GM13977 (cell line): Measurements from ENCODE around the gene FARS2.
"Not testable (repeated sequence)": the region's sequence is repeated elsewhere in the genome, so short reads cannot be mapped to it uniquely, and the experiment has no call there.

ENCODE experiments used
- DNase-seq: peaks from one replicate; pipeline ENCODE4 v3.0.0; 2012; ENCODE audit warnings: low spot score
- in situ Hi-C: fragments of 300-500 bp; cut with MboI; formaldehyde crosslinking; loops from one replicate; pipeline ENCODE4 v1.12.0; 2022; ENCODE audit warnings: low sequenced_read_pairs, low pct_unique_long_range_greater_than_20kb, mixed read lengths, inconsistent platforms; ENCODE audit not compliant: unreplicated experiment
- TF ChIP-seq, protein P1 (sequence below): IDR thresholded peaks from 2 replicates; pipeline ENCODE4 v1.5.1; 2012; ENCODE audit warnings: mild to moderate bottlenecking, control low read depth; ENCODE audit not compliant: insufficient read depth; ENCODE audit errors: extremely low read depth, missing control alignments

Gene FARS2

DNA sequence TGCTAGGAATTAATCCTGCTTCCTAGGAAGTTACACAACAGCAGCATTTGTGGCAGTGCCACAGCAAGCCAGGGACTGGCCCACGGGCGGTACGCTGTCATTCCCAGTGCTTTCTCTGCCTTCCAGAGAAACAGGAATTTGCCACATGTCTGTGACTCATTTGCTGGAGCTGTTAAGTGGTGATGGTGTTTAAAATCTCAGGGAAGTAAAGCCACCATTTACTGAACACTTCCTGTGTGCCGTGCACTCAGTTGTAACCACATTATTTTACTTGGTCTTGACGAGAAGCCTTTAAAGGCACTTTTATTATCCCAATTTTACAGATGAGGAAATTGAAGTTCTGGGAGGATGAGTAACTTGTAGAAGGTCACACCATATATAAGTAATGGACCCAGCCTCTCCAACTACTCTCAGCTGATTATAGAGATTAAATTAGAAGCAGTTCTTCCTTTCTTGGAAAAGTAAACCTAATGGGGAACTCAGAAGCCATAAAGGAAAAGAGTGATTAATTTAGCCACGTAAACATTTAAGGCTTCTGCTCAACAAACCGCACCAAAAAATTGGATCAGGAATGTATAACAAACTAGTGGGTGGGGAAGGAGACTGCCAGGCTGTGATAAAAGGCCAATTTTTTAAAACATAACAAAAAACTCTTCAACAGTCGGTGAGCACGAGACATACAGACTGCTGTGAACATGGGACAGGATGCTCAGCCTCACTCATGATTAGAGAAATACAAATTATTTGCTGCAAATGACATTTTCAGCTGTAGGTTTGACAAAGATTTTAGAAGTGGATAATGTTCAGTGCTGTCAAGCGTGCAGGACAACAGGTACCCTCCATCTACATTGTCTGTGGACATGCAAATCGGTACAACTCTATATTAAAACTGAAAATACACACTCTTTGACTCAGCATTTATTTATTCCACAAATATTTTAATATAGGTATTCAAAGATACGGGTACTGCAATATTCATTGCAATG lies 434.2 kb downstream of the FARS2 start:
- no peak for DNase-seq
- TF ChIP-seq, protein P1, sequence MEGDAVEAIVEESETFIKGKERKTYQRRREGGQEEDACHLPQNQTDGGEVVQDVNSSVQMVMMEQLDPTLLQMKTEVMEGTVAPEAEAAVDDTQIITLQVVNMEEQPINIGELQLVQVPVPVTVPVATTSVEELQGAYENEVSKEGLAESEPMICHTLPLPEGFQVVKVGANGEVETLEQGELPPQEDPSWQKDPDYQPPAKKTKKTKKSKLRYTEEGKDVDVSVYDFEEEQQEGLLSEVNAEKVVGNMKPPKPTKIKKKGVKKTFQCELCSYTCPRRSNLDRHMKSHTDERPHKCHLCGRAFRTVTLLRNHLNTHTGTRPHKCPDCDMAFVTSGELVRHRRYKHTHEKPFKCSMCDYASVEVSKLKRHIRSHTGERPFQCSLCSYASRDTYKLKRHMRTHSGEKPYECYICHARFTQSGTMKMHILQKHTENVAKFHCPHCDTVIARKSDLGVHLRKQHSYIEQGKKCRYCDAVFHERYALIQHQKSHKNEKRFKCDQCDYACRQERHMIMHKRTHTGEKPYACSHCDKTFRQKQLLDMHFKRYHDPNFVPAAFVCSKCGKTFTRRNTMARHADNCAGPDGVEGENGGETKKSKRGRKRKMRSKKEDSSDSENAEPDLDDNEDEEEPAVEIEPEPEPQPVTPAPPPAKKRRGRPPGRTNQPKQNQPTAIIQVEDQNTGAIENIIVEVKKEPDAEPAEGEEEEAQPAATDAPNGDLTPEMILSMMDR: no peak
- in situ Hi-C loops: no loop called here

DNA sequence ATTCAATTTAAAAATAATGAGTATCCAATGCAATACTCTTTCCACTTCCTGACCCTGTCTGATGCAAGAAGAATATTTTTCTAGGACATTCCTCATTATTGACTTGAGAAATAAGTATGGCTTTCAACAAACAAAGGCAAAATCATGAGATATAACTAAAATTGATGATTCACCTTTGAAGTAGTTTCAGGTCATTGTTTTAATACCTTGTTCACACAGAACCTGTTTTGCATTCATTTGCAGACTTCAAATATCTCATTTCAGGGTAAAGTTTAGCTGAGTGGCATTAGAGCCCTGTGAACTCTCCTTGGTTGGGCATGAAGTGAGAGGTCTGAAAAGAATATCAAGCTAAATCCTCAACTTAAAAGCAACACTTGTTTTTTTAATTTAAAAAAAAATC lies 436.2 kb downstream of the FARS2 start:
- DNase-seq: no peak
- TF ChIP-seq, protein P1: no peak
- in situ Hi-C loops: no loop called here

DNA sequence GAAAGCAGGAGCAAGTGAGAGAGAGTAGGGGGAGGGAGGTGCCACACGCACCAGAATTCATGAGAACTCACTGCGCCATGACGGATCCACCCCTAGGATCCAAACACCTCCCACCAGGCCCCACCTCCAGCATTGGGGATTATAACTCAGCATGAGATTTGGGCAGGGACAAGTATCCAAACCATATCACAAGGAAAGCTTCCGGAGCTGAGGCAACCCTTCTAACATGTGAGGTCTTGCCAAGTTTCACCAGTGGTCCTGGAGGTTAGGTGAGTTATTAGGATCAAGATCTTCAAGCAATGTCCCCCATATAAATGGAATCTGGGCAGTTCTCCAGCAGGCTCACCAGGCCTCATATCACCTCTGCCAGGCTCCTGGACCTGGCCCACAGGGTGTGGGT lies 437.0 kb downstream of the FARS2 start:
- in situ Hi-C loops: no loop called here
- TF ChIP-seq, protein P1: no peak
- no peak for DNase-seq

DNA sequence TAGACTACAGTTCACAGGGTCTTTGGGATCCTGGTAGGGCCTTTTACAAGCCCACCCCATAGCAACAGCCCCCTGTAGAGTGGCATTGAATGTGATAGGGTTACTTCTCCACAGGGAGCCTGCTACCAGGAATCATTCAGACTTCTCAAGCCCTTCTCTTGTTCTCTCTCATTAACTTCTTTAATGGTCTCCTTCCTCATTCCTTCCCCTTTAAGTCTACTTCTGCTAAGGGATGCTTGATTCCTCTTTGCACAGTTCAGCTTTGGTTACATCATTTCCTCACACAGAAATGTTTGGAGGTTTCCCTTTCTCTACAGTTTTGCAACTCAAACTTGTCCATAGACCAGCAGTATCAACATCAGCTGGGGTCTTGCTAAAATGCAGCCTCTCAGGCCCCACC lies 437.8 kb downstream of the FARS2 start:
- DNase-seq, in situ Hi-C loops: not testable (repeated sequence)

DNA sequence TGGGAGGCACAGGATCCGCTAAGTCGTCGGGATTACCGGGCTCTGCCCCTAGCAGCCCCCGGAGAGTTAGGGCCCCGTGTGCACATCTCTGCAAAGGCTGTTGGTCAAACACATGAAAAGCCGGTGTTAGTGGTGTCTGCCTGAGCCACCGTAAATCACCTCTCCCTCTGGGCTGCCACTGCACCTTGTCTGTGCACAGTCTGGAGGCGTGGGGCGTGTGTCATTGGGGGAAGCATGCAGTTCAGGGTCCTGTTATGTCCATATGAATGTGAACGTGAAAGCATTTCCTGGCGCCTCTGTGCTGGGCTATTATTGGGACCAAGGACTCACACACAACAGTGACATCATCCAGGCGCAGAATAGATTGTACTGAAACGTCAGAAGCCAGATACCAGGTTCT lies 439.9 kb downstream of the FARS2 start:
- in situ Hi-C loops: no loop called here
- DNase-seq: no peak
- TF ChIP-seq, protein P1: no peak

DNA sequence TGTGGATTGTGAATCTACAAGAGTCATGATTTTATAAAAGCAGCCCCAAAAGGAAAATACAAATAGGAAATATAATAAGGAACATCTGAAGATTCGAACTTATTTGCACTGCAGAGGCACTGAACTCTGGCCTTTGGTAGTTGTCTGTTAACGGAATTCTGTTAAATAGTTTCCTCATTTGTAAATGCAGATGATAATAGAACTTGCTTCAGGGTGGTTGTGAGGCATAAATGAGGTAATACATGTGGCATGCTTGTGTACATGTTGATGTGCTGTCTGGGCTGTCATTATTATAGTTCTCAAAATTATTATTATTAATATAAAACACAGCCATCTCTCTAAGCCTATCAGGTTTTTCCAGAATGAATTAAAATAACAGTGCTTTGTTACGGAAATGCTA lies 443.4 kb downstream of the FARS2 start:
- in situ Hi-C loops: no loop called here
- TF ChIP-seq, protein P1: no peak
- DNase-seq: no peak

DNA sequence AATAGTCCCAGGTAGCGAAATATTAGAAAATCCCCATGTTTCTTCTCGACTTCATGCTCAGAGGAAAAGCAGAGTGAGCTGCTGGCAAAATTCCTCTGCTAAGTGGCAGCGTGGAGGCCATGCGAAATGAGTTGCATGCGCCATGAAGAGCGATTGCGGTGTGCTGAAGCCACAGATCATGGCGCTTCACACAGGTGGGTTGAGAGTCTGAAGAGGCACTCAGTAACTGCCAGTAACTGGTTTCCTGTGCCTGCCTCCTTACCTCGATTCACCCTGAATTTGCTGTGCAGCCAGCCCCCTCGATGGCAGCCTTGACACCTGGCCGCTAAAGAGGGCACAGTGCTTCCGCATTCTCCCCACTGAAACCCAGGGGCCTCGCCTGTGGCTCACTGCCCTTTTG lies 443.9 kb downstream of the FARS2 start:
- no peak for DNase-seq
- TF ChIP-seq, protein P1: no peak
- in situ Hi-C loops: no loop called here
